Fibroblast of the aortic adventitia (primary cell): ENCODE data around the gene CCDC190. TPM values are rescaled to one million over a fixed set of nuclear protein-coding genes. Genes with fewer than 3 reads are reported as not detected.

Experiments
- DNase-seq: peaks from one replicate; pipeline ENCODE4 v3.0.0-alpha.2; 2010; ENCODE audit warnings: low read depth
- H3K4me3 ChIP-seq: 2 replicates; pipeline ENCODE4 v1.5.1; 2011; ENCODE audit warnings: low read depth, mild to moderate bottlenecking, control low read depth, low read length, moderate library complexity
- CTCF ChIP-seq: IDR thresholded peaks from 2 replicates; pipeline ENCODE4 v1.5.1; 2011; ENCODE audit warnings: mild to moderate bottlenecking, low read length, control low read depth, inconsistent platforms; ENCODE audit not compliant: insufficient read depth
- total RNA-seq: library from RNA; depleted of rRNA; stranded (reverse); fragments of >200 nt; gene quantifications from 2 replicates; pipeline ENCODE4 v1.2.3, GENCODE V29; 2012; ENCODE audit warnings: low replicate concordance

CCDC190 gene
- total RNA-seq, result 0.16 and 4.6 TPM in 2 replicates

GRCh38 chr1:162861101-162861500, at the start of gene CCDC190:
CCDC190 (minus strand) TSS chr1:162861175; CDS start chr1:162859646, 1,529 bp downstream.
- no peak within 1 kb of the TSS for H3K4me3 ChIP-seq
- TF ChIP-seq CTCF, result no peak
- peak; percentile 77 for DNase-seq

- H3K4me3 ChIP-seq, result no peak overlapping the region
- no peak for DNase-seq
- TF ChIP-seq CTCF, result no peak
Observed at GRCh38 chr1:162910161-162910560, 49.2 kb upstream of the CCDC190 start.

GRCh38 chr1:162908780-162909179, 47.8 kb upstream of the CCDC190 start:
- no peak for TF ChIP-seq CTCF
- peak; percentile 80 for DNase-seq
- H3K4me3 ChIP-seq, result no peak overlapping the region

- no peak overlapping the region for H3K4me3 ChIP-seq
- TF ChIP-seq CTCF, result no peak
- DNase-seq, result no peak
Observed at GRCh38 chr1:162908236-162908635, 47.3 kb upstream of the CCDC190 start.

GRCh38 chr1:162906485-162906884, 45.5 kb upstream of the CCDC190 start:
- no peak for TF ChIP-seq CTCF
- DNase-seq, result no peak

GRCh38 chr1:162905174-162906158, 44.5 kb upstream of the CCDC190 start:
- peak; percentile 78 for DNase-seq
- H3K4me3 ChIP-seq, result no peak overlapping the region
- TF ChIP-seq CTCF, result no peak

More at GRCh38 chr1:162906485-162906884, 45.5 kb upstream of the CCDC190 start:
- H3K4me3 ChIP-seq, result no peak overlapping the region
